Measurements from ENCODE around the gene FEM1A.

Gene FEM1A, protein sequence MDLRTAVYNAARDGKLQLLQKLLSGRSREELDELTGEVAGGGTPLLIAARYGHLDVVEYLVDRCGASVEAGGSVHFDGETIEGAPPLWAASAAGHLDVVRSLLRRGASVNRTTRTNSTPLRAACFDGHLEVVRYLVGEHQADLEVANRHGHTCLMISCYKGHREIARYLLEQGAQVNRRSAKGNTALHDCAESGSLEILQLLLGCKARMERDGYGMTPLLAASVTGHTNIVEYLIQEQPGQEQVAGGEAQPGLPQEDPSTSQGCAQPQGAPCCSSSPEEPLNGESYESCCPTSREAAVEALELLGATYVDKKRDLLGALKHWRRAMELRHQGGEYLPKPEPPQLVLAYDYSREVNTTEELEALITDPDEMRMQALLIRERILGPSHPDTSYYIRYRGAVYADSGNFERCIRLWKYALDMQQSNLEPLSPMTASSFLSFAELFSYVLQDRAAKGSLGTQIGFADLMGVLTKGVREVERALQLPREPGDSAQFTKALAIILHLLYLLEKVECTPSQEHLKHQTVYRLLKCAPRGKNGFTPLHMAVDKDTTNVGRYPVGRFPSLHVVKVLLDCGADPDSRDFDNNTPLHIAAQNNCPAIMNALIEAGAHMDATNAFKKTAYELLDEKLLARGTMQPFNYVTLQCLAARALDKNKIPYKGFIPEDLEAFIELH

GRCh38 chr19:4791183-4792018 lies at the start of gene FEM1A:
TSS of gene FEM1A (plus strand) at chr19:4791734. CDS start at chr19:4791855, 121 bp downstream.
- peak; percentile 99 for TF ChIP-seq CTCF (IDR thresholded peaks at IDR 0.05)

GRCh38 chr19:4742723-4743646 lies 48.5 kb upstream of the FEM1A start:
- TF ChIP-seq CTCF (IDR thresholded peaks at IDR 0.05): no peak

DNA sequence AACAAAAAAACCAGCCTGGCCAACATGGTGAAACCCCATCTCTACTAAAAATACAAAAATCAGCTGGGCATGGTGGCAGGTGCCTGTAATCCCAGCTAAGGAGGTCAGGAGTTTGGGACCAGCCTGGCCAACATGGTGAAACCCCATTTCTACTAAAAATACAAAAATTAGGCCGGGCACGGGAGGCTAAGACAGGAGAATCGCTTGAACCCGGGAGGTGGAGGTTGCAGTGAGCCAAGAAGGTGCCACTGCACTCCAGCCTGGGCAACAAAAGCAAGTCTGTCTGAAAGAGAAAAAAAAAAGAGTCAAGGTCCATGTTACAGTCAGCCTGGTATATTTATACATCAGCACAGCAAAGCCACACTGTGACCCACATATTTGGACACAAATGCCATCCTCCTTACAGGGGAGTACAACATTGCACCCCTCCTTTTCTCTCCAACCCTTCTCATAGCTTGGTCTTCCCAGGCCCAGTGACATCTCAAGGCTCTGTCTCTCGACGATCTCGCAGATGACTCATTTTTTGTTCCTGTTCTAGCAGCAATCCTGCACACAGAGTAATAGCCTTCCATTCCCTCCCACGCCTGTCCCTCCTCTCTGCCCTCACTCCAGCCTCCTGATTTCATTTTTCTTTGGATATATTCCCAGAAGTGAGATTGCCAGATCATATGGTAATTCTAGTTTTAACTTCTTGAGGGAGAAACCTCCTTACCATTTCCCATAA lies 46.9 kb upstream of the FEM1A start:
- TF ChIP-seq CTCF (IDR thresholded peaks at IDR 0.05): no peak

DNA sequence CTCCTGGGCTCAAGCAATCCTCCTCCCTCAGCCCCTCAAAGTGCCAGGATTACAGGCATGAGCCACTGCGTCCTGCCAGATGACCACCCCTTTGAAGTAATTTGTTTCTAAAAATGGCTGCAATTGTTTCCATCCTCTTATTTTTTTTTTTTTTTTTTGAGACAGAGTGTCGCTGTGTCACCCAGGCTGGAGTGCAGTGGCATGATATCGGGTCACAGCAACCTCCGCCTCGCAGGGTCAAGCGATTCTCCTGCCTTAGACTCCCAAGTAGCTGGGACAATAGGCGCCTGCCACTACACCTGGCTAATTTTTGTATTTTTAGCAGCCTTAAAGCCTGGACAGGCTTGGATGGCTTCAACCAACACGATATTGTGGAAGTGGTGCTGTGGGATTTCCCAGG lies 45.5 kb upstream of the FEM1A start:
- TF ChIP-seq CTCF (IDR thresholded peaks at IDR 0.05): no peak

GRCh38 chr19:4748185-4748584 lies 43.3 kb upstream of the FEM1A start:
- TF ChIP-seq CTCF (IDR thresholded peaks at IDR 0.05): no peak

- no peak for TF ChIP-seq CTCF (IDR thresholded peaks at IDR 0.05)
Measured at GRCh38 chr19:4748589-4748988, 42.9 kb upstream of the FEM1A start.
